Measurements from ENCODE around the gene SMG5. TPM values are rescaled to one million over a fixed set of nuclear protein-coding genes. Genes with fewer than 3 reads are reported as not detected.
A peak's percentile ranks its signal among the peaks of the same experiment; 100 is the strongest.

The SMG5 gene
- polyA plus RNA-seq, 1 donor (not counting 4 experiments of a cell fraction or from before 2014, with no cell fraction given), result 22.4 TPM

GRCh38 chr1:156303241-156303640 is 20.6 kb upstream of the SMG5 start:
- DNase-seq (ENCODE audit: low read depth, low spot score) (no peak), FAIRE-seq (no peak)
- Histone ChIP-seq H3K36me3 (ENCODE audit: control insufficient read depth in 2 of 2, extremely low read depth in 1 of 2, insufficient read depth in 2 of 2, low read length in 2 of 2) (peaks cover 3 to 10% of the 10 kb centered on the region in 2 experiments), H3K27me3 (ENCODE audit: control insufficient read depth, extremely low read depth, insufficient read depth, low read length) (no peaks in the 10 kb centered on the region), H3K4me3 (ENCODE audit: control insufficient read depth in 2 of 3, extremely low read depth in 1 of 3, insufficient read depth in 2 of 3, low read depth in 1 of 3, low read length in 3 of 3) (no peak overlapping the region), H3K9ac (ENCODE audit: control insufficient read depth, extremely low read depth, insufficient read depth, low read length) (no peak overlapping the region), H4K20me1 (ENCODE audit: control insufficient read depth, extremely low read depth, insufficient read depth, low read length) (no peaks in the 10 kb centered on the region), H3K27ac (ENCODE audit: control insufficient read depth, insufficient read depth, low read length) (no peak overlapping the region), H3K9me1 (ENCODE audit: control insufficient read depth, extremely low read depth, insufficient read depth, low read length) (no peaks in the 10 kb centered on the region), H2AFZ (ENCODE audit: control insufficient read depth, low read length) (no peak overlapping the region), H3K9me3 (ENCODE audit: control insufficient read depth, low read depth, low read length) (no peaks in the 10 kb centered on the region), H3K4me2 (ENCODE audit: control insufficient read depth, extremely low read depth, insufficient read depth, low read depth, low read length) (no peak overlapping the region), H3K4me1 (ENCODE audit: control insufficient read depth, extremely low read depth, insufficient read depth, low read length) (peaks cover 9% of the 10 kb centered on the region), H3K79me2 (ENCODE audit: control insufficient read depth, insufficient read depth, low read length) (no peaks in the 10 kb centered on the region)
- no peak for TF ChIP-seq CTCF (optimal IDR thresholded peaks at IDR 0.05 in 1 of 3, IDR thresholded peaks at IDR 0.05 in 1 of 3, conservative IDR thresholded peaks at IDR 0.05 in 1 of 3; ENCODE audit: extremely low read depth in 1 of 3, insufficient read depth in 2 of 3, low read length in 3 of 3)
- TF ChIP-seq EZH2 (IDR thresholded peaks at IDR 0.05; ENCODE audit: low read length), result no peak
- dilution Hi-C loops (cut with MboI; ENCODE audit: extremely low pct_ligation_motif_present, low sequenced_read_pairs), result no loop called here

GRCh38 chr1:156298852-156299357 is 16.3 kb upstream of the SMG5 start, which contains the start of gene VHLL:
TSS of gene VHLL (minus strand) at chr1:156299307. CDS start at chr1:156299189, 118 bp downstream.
- DNase-seq (ENCODE audit: low read depth, low spot score) (no peak), FAIRE-seq (no peak)
- dilution Hi-C loops (cut with MboI; ENCODE audit: extremely low pct_ligation_motif_present, low sequenced_read_pairs), result no loop called here
- H4K20me1 ChIP-seq (ENCODE audit: control insufficient read depth, extremely low read depth, insufficient read depth, low read length), result no peaks in the 10 kb centered on the region
- H3K9ac ChIP-seq (ENCODE audit: control insufficient read depth, extremely low read depth, insufficient read depth, low read length), result no peak within 1 kb of the TSS
- no peaks in the 10 kb centered on the region for H3K27me3 ChIP-seq (ENCODE audit: control insufficient read depth, extremely low read depth, insufficient read depth, low read length)
- H3K9me3 ChIP-seq (ENCODE audit: control insufficient read depth, low read depth, low read length), result no peaks in the 10 kb centered on the region
- no peak within 1 kb of the TSS for H3K4me2 ChIP-seq (ENCODE audit: control insufficient read depth, extremely low read depth, insufficient read depth, low read depth, low read length)
- peak within 1 kb of the TSS; percentile 34 for H2AFZ ChIP-seq (ENCODE audit: control insufficient read depth, low read length)
- peaks cover 13% of the 10 kb centered on the region for H3K4me1 ChIP-seq (ENCODE audit: control insufficient read depth, extremely low read depth, insufficient read depth, low read length)
- peaks cover 2% of the 10 kb centered on the region for H3K79me2 ChIP-seq (ENCODE audit: control insufficient read depth, insufficient read depth, low read length)
- peaks cover 0 to 3% of the 10 kb centered on the region in 2 experiments for H3K36me3 ChIP-seq (ENCODE audit: control insufficient read depth in 2 of 2, extremely low read depth in 1 of 2, insufficient read depth in 2 of 2, low read length in 2 of 2)
- no peak within 1 kb of the TSS for H3K4me3 ChIP-seq (ENCODE audit: control insufficient read depth in 2 of 3, extremely low read depth in 1 of 3, insufficient read depth in 2 of 3, low read depth in 1 of 3, low read length in 3 of 3)
- H3K9me1 ChIP-seq (ENCODE audit: control insufficient read depth, extremely low read depth, insufficient read depth, low read length), result no peaks in the 10 kb centered on the region
- no peak within 1 kb of the TSS for H3K27ac ChIP-seq (ENCODE audit: control insufficient read depth, insufficient read depth, low read length)
- TF ChIP-seq EZH2 (IDR thresholded peaks at IDR 0.05; ENCODE audit: low read length), result no peak
